Activated CD8-positive, alpha-beta memory T cell treated with anti-CD3 and anti-CD28 coated beads for 24 hours (primary cell): ENCODE measurements around the gene NEK1.
A peak's percentile ranks its signal among the peaks of the same experiment; 100 is the strongest.
"Not testable (repeated sequence)": the region's sequence is repeated elsewhere in the genome, so short reads cannot be mapped to it uniquely, and the experiment has no call there.

Source experiments
- DNase-seq: peaks from one replicate; pipeline ENCODE4 v3.0.0-alpha.2; 2020

Gene NEK1

DNA sequence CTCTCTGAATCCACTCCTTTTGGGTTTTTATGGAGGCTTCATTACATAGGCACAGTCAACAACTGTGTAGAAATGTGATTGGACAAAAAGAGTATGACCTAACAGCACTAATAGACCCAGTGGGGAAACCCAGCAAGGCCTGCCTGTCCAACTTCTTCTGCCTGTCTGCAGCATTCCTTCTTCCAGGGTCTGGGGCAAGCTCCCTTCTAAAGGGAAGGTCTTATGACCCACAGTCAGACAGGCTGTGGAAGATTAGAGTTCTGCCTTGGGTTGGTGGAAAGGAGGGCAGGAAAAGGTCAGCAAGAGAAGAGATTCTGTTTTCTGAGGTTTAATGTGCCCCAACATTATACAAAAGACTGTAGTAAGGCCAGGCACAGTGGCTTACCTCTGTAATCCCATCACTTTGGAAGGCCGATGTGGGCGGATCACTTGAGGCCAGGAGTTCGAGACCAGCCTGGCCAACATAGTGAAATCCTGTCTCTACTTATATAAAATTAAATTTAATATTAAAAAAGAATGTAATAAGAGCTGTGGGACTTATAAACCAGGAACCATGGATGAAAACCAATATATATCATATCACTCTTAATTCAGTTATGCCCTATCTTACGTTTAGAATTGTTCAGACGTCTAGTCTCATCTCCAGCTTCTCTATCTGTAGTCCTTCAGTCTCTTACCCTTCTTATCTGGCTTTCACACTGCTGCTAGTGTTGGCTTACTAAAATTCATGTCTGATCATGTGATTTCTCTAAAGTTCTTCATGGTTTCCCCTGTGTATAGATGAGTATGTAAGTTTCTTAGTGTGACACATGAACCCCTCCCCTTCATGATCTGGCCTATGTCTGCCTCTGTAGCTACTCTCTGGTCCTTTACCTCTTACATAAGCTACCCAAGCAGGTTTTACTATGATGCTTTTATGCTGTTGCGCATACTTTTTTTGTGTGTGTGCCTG, 14.2 kb upstream of the NEK1 start:
- DNase-seq = no peak

DNA sequence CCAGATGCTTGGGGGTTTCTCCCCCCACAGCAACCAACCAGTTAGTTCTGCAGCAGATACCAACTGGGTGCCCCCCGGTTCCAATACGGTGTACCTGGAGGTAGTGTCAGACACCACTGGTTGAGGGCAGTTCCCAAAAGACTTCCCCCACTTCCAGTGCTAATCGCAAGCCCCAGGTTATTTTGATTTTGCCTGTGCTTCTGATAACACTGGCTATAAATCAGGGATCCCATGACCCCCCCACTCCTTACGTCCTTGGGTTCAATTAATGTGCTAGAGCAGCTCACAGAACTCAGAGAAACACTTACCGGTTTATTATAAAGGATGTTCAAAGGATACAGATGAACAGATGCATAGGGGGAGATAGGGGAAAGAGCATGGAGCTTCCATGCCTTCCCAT, 13.5 kb upstream of the NEK1 start:
- no peak for DNase-seq

DNA sequence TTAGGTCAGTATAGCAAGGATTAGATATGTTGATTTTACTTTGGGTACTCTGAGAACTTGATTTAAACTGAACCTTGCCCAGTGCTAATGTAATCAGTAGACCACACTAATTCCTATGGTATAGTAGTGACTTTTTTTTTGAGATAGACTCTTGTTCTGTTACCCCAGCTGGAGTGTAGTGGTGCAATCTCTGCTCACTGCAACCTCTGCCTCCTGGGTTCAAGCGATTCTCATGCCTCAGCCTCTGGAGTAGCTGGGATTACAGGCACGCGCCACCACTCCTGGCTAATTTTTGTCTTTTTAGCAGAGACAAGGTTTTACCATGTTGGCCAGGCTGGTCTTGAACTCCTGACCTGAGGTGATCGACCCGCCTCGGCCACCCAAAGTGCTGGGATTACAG, 11.6 kb upstream of the NEK1 start:
- DNase-seq = not testable (repeated sequence)

DNA sequence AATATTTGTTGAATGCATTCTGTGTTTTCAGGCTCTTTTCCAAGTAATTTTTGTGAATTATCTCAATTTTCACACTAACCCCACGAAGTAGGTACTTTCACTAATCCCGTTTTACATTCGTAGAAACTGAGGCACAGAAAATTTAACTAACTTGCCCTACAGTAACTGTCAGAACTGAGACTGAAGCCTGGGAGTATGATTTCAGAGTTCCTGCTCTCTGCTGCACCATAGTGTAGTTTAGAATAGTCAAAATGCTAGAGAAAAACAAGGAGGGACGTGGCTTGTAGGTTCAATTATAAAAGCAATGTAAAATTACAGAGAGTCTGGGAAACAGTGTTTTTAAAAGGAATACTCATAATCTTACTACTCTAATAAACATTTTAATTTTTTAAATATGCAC, 10.2 kb upstream of the NEK1 start:
- DNase-seq = no peak

DNA sequence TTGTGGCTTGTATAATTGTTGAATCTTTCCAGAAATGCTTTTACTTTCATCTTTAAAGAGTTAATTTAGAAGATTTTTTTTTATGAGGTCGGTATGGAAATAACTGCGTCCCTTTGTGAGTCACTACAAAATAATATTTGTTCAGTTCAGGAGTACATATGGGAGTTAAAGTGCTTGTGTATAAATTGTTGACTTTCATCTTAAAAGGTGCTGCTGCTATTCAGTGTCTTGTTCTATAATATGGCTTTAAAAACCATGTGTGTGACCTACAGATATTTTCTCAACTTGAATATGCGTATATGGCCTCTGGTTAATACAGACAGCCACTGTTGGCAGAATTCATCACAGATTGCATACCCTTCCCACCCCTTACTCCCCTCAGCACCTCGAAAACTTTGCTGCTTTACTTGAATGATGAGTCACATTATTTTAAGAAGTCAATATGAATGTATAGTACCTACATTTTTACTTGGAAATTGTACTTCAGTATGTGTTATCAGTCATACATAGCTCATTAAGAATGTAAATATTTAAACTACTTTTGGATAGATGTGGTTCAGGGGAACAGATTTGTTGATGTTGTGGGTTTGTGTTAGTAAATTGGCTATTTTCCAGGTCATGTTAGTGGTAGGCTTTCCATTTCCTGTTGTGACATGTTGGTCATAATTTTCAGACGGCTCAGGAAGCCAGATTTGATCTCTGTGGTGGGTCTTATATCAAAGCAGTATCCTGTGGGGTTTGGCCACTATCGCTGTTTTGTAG, 9.5 kb upstream of the NEK1 start:
- no peak for DNase-seq

DNA sequence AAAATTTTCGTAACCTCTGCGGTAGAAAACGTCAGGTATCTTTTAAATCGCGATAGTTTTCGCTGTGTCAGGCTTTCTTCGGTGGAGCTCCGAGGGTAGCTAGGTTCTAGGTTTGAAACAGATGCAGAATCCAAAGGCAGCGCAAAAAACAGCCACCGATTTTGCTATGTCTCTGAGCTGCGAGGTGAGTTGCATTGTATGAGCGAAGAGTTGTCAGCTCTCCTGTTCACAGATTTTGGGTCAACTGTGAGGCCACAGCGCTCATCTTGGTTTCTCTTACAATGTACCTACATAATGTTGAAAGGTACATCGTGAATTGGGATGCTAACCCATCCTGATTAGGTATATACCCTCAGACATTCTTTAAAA, 8.5 kb upstream of the NEK1 start:
- DNase-seq = peak; percentile 66

DNA sequence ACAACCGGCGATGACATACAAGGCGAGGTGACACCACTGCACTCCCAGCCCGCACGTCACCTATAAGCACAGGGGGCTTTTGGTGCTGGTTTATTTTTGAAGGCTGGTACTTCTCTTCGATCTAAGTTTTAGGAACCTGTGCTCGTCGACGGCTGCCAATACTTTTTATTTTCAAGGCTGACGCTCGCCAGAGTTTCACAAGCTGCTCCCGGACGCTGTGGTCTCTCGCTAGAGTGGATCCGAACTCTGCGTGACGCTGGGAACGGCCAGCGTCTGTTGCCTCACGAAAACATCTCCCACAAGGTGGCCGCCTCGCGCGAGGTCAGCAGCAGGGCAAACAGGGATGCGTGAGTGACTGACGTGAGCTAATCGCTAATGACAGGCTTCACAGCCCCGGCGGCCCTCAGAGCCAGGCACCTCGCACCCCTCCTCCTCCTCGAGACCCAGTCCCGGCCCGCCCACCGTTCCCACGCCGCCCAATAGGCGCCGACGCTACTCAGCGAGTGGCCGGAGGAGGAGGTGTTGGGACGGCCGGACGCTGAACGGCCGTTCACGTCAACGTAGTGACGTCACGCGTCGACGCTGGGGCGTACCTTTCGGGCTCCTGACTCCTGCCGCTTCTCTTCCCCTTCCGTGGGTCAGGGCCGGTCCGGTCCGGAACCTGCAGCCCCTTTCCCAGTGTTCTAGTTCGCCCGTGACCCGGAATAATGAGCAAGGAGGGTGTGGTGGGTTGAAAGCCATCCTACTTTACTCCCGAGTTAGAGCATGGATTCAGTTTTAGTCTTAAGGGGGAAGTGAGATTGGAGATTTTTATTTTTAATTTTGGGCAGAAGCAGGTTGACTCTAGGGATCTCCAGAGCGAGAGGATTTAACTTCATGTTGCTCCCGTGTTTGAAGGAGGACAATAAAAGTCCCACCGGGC, 7.8 kb upstream of the NEK1 start, which contains the start of gene CLCN3:
TSS of gene CLCN3 (plus strand) at position 621 of the 922 bp plus-strand sequence. CDS start 15,351 bp downstream, outside the sequence.
- DNase-seq = peak; percentile 96

DNA sequence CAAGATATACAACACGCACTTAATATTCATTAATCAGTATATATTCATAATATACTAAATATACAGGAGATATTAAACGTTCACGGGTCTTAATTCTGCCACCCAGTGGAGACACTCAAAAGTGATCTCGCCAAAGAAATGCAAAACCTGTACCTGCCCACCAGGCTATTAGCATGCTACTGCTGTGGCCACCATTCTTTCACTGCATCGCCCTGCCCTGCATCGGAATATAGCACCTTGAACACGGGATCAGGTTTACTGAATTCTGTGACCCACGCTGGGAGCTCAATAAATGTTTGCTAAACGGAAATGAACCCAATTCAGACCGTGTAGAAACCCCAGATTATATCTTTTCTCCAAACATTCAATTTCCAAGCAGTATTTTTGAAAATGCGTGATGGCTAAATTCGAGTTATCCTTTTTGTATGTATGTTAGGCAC, 7.2 kb upstream of the NEK1 start:
- DNase-seq = peak; percentile 72

DNA sequence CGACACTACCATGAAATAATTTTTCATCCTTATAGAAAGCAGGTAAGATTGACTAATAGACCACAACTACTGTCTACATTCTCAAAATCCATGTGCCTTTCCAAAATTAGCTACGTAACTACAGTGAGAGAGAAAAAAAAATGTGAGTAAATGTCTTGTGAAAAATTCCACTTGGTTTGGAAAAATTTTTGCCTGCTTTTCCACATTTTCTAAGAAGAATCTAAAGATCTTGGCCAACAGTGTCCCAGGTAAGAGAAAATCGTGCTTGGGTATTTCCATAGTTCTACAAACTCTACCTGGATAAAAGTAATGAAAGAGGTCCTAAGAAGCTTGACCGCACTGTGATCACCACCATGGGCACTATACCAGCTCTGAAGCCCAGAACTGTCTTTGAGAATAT, 6.6 kb upstream of the NEK1 start:
- DNase-seq = no peak

DNA sequence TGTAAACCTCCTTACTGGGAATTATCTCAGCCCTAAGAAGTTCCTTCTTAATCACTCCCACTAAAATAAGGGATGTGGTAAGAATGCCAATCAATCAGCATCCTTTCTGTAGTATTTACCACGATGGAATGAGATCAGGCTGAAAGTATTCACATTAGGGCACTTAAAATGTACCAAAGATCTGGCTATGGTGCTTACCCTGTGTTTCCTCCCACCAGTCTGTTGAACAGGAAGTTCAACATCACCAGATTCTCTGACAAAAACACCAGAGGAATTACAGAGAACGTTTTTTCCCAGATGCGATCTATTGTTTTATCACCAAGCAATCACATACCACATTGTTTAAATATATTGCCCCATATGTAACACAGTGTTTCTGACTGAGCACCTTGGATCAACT, 5.9 kb upstream of the NEK1 start:
- no peak for DNase-seq

DNA sequence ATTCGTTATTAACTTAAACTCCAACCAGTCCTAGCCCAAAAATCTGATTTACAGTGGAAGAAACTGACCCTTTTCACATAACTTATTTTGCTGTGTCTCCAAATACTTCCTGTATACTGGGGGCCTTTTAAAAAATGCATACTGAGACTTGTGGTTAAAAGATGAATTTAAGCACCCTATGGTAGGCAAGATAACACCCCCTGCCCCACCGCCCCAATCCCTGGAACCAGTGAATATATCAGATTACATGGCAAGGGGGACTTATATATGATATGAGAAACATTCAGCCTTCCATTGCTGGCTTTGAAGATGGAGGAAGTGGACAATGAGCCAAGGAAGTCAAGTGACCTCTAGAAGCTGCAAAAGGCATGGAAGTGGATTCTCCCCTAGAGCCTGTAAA, 4.9 kb upstream of the NEK1 start:
- no peak for DNase-seq

DNA sequence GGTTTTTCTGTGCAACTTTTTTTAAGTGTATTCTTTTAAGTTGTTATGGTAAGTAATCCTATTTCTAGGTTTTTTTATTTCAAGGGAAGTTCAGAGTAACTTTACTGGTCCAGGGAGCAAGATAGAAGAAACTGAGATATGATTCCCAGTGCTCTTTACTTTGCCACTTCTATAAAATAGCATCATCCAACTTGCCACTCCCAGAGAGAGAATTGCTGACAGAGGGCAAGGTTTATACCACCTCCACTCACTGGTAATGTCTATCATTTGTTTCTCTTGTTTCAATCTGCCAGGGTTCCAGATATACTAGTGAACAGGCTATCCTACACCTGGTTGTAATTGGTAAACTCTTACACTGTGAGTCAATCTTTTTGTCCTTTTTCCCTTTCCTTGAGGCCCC, 4.5 kb upstream of the NEK1 start:
- DNase-seq = no peak

DNA sequence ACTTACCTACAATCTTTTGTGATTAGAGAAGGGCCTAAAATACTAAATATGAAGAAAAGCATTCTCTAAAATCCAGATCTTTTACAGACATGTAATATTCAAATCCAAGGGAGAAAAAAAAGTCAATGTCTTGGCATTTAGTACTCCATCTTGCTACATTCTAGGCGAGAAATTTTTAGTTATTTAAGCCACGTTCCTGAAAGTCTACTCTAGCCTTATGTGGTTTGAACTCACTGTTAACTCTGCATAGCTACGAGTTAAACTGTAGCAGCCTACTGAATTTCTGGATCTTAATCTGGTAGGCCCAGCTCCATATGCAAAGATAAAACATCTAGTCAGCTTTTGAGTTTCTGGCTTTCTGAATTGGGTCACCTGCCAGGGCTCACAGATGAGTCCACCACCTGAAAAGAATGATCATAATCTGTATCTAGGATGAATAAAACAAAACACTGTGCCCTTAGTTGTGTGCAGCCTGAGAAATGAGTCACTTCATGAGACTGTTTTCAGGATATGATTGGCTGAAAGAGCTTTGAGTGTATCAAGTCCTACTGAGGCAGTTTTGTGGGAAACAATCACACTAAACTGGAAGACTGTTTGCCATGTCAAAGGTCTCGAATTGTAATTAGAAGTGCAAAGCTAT, 3.2 kb upstream of the NEK1 start:
- no peak for DNase-seq

DNA sequence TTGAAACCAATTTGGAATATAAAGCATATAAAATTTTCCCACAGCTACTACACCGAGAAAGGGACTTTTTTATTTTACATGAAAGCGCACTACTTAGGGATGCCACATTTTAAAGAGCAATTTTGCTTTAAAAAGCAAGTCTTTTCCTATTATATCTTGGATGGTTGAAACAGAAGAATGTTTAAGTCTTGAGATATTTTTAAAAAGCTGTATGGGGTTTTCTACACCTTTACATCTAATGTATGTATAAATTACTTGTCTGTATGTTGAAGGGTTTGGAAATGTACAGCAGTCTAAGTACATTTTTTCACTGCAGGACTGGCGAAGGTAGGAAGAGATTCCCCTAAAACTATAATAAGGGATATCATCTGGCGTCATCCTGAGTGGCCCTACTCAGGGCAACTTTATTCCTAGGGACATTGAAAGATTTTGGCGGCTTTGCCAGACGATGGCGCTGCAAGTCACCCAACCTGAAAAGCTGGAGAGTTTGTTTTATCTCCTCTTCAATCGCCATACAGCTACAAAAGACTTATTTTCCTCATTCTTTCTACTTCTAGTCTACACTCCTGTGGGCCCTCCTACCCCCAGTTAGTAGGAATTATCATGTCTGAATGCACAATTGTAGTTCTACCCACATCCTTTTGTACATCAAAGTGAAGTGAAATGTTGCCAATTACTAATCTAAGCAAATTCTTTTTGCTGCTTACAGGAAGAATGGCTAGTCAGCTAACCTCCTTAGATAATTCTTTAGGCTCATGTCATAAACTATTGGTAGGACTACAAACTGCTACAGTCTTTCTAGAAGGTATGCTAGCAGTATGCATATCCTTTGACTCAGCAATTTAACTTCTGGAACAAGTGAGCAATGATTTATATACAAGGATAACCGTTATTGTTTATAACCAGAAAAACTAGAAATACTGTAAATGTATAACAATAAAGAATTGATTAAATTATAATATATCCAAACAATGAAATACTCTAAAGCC, 782 bp upstream of the NEK1 start:
- DNase-seq = peak; percentile 80

DNA sequence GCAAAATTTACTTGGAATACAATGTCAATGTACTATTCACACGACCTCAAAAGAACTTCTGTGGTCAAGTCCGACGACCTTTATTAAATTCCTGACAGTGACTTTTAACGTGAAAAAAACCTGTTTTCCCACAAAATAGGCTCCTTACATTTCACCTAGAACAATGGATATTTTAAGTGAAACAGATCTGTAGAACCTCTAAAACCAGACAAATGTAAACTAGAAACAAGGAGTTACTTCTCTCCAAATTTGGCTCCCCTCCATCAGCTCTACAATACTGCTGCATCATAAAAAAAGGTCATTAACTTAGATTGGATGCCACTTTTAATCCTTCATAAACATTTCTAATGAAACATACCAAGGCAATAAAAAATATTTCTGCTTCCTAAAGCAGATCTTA, 1.2 kb downstream of the NEK1 start:
- no peak for DNase-seq

DNA sequence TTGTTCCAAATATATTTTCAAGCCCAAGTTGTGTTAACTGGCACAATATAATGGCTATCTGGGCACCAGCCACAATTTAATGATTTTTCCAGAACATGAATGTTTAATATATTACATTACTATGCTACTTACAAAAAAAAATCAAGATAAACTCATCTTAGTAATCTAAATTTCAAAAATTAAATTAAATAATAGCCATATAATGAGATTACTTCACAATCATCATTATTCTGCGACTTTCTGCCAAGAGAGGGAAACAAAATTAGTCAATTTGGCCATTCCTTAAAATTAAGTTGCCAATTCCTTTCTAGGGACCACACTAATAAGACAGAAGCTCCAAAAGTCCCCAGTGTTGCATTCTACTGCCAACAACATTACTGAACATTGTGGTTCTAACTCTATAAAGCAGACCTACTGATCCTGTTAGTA, 7.5 kb downstream of the NEK1 start:
- no peak for DNase-seq

DNA sequence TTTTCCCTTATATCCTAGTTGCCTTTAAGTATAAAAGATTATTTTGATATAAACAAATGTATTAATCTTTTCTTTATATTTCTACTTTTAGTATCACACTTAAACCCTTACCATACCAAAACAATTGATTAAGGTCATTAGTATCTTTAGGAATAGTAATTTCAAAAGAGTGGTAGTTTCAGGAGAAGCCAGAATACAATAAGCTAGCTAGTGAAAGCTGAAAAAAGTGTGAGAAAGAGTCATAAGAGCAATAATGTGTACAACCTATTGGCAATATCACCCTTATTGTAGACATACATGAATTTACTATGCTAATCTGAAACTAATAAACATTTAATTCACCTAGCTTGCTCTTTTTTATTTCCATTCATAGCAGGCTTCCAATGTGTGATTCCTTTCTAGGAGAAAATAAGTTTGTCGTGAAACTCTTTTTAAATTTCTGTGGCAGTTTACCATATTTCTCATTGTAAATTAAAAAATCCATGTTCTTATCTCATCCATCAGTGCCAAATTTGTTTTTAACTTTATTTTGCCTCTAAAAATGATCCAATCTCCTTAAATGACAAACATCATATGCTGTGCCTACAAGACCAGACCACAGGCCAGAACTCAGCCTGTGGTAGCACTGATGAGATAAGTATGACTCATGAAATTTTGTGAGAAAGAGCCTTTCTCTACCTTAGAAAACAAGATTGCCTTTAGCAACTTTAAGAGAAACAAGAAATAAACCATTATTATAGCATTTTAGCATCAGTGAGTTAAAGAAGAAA, 8.1 kb downstream of the NEK1 start:
- DNase-seq = no peak

DNA sequence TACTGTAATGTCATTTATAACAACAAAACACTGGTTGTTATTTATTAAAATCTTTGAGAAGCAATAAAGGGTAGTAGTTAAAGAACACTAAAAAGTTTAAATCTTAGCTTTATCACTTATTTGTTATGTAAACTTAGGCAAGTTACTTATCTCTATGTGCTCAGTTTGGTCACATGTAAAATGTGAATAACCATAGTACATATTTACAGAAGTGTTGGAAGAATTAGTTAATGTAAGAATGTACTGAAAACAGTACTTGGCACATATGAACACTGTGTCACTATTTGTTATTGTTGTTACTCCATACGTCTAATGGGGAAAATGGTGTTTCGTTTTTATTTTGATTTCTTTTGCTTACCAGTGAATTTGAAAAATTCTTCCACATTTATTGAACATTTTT, 9.1 kb downstream of the NEK1 start:
- no peak for DNase-seq

DNA sequence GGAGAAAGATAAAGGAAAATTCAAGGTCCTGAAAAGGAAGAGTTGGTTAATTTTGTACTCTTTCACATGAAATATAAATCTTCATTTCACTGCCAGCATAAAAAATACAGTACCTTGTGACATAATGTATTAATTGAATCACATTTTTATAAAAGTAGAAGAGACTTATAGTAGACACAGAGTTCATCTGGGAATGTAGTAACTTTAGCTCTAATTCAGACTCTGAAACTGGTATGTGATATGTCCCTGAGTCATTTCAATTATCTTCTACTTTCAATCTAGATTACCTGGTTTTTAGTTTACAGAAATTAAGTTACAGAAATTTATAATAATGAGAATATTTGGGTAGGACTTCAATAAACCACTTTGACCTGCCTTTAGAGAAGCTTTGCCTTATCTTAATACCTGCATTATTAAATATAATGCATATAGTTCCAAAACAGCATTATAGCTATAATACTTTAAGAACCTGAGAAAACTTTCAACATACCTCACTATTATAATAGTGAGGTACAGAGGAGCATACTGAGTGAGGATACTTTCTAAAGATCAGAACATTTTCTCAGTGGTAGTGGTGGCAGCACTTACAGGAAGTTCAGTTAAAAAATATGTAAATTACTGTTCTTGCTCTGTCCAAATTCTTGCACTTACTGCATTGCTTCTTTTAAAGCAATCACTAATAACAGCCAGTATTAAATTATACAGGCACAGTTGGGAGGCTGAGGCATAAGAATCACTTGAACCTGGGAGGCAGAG, 11.2 kb downstream of the NEK1 start:
- no peak for DNase-seq
